ENCODE results near the gene LPAR1. TPM values are rescaled to one million over a fixed set of nuclear protein-coding genes. Genes with fewer than 3 reads are reported as not detected.
"Not testable (repeated sequence)": the region's sequence is repeated elsewhere in the genome, so short reads cannot be mapped to it uniquely, and the experiment has no call there.

The LPAR1 gene
- total RNA-seq, 1 experiment from 2014 or later, result not detected

- in situ Hi-C loops (cut with HindIII; ENCODE audit: low pct_unique_long_range_greater_than_20kb, low sequenced_read_pairs), result no loop called here
- peak; percentile 61 for DNase-seq (ENCODE audit: low read depth, low spot score)
These were observed 163.2 kb downstream of the LPAR1 start for GRCh38 chr9:110874963-110875674.

DNA sequence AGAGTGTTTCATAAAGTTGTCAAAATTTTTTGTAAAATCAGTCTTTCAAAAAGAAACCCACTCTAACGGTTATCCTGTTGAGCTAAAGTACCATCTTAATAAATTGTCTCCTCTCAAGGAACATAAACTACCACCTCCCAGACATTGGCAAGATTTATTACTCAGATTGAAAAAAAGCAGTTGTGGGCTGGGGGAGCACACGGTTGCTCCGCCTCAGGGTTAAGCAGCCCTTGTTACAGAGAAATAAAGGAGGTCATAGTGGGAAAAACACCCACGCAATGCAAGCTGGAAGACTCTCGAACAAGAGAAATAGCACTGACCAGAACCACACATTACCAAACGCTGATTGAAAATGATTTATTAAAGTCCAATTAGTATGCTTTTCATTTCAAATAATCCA lies 165.3 kb downstream of the LPAR1 start:
- in situ Hi-C loops (cut with HindIII; ENCODE audit: low pct_unique_long_range_greater_than_20kb, low sequenced_read_pairs), result no loop called here
- DNase-seq (ENCODE audit: low read depth, low spot score), result no peak

DNA sequence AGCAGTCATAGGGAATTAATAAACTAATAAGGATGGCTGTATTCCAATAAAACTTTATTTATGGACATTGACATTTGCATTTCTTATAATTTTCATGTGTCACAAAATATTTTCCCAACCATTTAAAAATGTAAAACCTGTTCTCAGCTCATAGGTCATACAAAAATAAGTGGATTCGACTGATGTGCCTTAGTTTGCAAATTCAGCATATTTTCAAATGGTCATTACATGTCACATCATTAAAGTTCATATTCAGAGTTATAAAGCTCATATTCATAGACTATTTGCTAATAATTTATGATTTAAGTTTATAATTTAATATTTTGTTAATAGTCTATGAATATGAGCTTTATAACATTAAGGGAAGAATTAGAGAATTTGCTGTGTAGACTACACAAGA lies 166.5 kb downstream of the LPAR1 start:
- DNase-seq (ENCODE audit: low read depth, low spot score), result no peak
- in situ Hi-C loops (cut with HindIII; ENCODE audit: low pct_unique_long_range_greater_than_20kb, low sequenced_read_pairs), result no loop called here

DNA sequence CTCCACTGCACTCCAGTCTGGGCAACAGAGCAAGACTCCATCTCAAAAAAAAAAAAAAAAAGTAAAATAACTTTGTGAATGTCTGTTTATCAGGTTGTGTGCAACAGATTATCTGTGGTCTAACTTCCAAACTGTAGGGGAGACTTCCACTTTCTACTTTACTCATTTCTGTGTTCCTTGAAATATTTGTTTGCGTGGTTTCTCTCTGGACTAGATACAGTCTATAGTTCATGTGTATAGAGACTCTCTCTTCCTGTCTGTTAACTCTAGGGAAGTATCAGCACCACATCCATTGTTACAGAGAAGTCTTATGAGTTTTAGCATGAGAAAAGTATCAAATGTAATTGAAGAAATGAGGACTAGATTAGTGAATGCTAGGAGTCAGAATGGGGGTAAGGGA lies 168.3 kb downstream of the LPAR1 start:
- in situ Hi-C loops (cut with HindIII; ENCODE audit: low pct_unique_long_range_greater_than_20kb, low sequenced_read_pairs), result no loop called here
- DNase-seq (ENCODE audit: low read depth, low spot score), result no peak

DNA sequence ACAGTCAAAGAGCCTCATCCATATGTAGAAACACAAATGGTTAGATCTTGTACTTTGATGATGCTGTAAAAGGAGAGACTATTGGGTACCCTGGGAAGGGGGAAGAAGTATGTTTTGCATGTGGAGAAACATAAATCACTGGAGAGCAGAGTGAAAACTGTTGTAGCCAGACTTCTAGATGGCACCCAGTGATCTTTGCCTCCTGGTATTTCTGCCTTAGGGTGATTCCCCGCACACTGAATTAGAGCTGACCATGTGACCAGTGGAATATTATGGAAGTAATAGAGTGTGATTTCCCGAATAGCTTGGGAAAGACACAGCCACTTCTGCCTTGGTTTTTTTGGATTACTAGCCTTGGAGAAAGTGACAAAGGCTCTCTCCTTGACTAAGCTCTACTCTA lies 174.3 kb downstream of the LPAR1 start:
- no peak for DNase-seq (ENCODE audit: low read depth, low spot score)
- in situ Hi-C loops (cut with HindIII; ENCODE audit: low pct_unique_long_range_greater_than_20kb, low sequenced_read_pairs), result no loop called here

- in situ Hi-C loops (cut with HindIII; ENCODE audit: low pct_unique_long_range_greater_than_20kb, low sequenced_read_pairs); DNase-seq (ENCODE audit: low read depth, low spot score): not testable (repeated sequence)
These were observed 176.7 kb downstream of the LPAR1 start for GRCh38 chr9:110861370-110862110.

DNA sequence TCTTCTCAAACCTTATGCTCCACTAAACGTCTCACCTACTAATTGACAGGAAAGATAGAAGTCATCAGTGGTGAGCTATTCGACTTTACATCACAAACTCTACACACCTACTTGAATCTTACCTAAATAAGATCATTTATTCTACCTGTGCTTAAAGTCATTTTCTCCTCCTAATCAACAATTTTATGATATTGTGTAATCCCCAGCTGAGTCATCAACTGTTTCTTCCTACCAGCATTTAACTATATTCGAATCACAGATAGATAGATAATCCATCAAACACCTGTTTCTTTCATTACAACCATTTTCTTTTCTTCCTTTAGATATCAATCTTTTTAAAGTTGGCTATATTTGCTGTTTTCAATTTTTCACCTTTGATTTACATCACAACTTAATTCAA lies 181.5 kb downstream of the LPAR1 start:
- in situ Hi-C loops (cut with HindIII; ENCODE audit: low pct_unique_long_range_greater_than_20kb, low sequenced_read_pairs), result no loop called here
- no peak for DNase-seq (ENCODE audit: low read depth, low spot score)

GRCh38 chr9:110850401-110851135 lies 187.7 kb downstream of the LPAR1 start:
- in situ Hi-C loops (cut with HindIII; ENCODE audit: low pct_unique_long_range_greater_than_20kb, low sequenced_read_pairs), result no loop called here
- peak; percentile 33 for DNase-seq (ENCODE audit: low read depth, low spot score)

DNA sequence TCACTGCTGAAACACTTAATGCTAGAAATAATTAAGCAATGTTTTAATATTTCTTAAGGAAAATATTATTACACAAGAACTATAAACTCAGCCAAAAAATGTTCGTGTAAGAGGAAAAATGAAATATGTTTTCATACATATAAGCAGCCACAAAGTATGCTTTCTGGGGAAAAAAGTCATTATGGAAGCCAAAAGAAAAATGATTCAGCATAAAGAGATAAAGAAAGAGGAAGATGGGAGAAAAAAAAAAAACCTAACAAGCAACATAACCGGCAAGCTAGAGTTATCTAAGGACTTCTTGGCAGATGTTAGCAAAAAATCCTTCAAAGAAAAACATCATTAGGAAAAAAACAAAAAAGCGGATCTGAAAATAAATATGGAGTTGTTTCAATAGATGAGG lies 190.6 kb downstream of the LPAR1 start:
- DNase-seq (ENCODE audit: low read depth, low spot score), result no peak
- in situ Hi-C loops (cut with HindIII; ENCODE audit: low pct_unique_long_range_greater_than_20kb, low sequenced_read_pairs), result no loop called here

- no peak for DNase-seq (ENCODE audit: low read depth, low spot score)
- in situ Hi-C loops (cut with HindIII; ENCODE audit: low pct_unique_long_range_greater_than_20kb, low sequenced_read_pairs), result no loop called here
These were observed 192.1 kb downstream of the LPAR1 start for GRCh38 chr9:110846215-110846614.

- in situ Hi-C loops (cut with HindIII; ENCODE audit: low pct_unique_long_range_greater_than_20kb, low sequenced_read_pairs), result no loop called here
- DNase-seq (ENCODE audit: low read depth, low spot score), result no peak
These were observed 194.1 kb downstream of the LPAR1 start for GRCh38 chr9:110844121-110844520.

- in situ Hi-C loops (cut with HindIII; ENCODE audit: low pct_unique_long_range_greater_than_20kb, low sequenced_read_pairs), result no loop called here
- DNase-seq (ENCODE audit: low read depth, low spot score), result no peak
These were observed 195.3 kb downstream of the LPAR1 start for GRCh38 chr9:110842986-110843385.

DNA sequence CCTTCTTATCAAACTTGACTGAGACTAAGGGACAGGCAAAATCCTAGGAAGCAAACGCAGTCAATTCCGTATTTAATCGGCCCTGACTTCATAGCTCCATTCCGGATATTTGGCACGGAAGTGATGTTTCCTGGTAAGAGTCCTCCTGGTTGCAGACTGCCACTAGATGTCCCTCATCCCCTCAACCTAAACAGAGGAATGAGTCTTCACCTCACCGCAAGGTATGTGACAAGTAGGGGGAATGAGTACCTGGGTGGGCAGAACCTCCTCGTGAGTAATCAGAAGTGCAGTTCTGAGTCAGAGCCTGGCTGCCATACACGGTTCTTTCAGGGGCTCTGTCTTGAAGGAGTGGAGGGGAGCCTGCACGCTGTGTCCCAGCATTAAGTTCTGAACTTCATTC lies 196.1 kb downstream of the LPAR1 start:
- DNase-seq (ENCODE audit: low read depth, low spot score), result peak; percentile 11
- in situ Hi-C loops (cut with HindIII; ENCODE audit: low pct_unique_long_range_greater_than_20kb, low sequenced_read_pairs), result no loop called here

DNA sequence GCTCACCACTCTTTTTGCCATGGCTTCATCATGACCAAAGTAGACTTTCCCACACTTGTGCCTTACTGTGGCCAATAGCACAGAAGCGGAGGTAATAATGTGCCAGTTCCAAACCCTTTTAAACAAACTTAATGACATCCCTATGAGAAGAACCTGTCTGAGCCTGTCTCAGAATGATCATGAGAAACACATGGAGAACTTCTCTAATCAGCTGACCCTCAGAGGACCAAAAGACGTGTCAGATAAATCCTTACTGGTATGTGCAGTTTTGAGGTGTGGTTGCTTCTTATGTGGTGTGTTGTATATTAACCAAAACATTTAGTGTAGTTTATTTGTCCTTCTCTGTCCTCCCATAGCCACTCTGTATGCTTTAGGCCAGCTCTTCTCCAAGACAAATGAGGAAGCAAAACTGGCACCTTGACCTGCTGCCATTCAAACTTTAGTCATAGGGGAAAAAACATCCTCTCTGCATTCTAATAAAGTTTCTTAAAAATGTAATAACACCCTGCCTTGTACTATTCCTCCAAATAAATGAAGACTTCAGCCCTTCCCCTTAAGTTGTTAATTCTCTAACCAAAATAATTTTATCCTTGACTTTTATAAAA lies 200.8 kb downstream of the LPAR1 start:
- no peak for DNase-seq (ENCODE audit: low read depth, low spot score)

GRCh38 chr9:110835859-110836271 lies 202.4 kb downstream of the LPAR1 start:
- in situ Hi-C loops (cut with HindIII; ENCODE audit: low pct_unique_long_range_greater_than_20kb, low sequenced_read_pairs), result no loop called here
- DNase-seq (ENCODE audit: low read depth, low spot score), result no peak

More for the DNA sequence above, 200.8 kb downstream of the LPAR1 start:
- in situ Hi-C loops (cut with HindIII; ENCODE audit: low pct_unique_long_range_greater_than_20kb, low sequenced_read_pairs), result no loop called here

DNA sequence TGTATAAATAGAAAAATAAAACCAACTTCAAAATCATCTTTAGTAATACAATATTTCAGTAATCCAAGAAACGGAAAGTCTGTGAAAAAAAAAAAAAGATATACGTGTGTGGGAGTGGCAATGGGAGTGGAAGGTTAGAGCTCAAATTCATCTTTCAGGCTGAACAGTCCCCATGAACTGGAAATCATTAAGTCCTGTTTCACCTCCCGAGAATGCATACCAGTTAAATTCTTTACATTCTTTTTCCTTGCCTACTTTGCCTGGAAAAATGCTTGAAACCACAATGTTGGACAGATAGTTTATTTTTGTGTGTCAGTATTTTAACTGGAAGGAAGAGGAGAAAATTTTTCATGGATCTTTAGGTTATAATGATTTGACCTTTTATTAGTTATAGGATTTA lies 202.9 kb downstream of the LPAR1 start:
- DNase-seq (ENCODE audit: low read depth, low spot score), result no peak
- in situ Hi-C loops (cut with HindIII; ENCODE audit: low pct_unique_long_range_greater_than_20kb, low sequenced_read_pairs), result no loop called here

DNA sequence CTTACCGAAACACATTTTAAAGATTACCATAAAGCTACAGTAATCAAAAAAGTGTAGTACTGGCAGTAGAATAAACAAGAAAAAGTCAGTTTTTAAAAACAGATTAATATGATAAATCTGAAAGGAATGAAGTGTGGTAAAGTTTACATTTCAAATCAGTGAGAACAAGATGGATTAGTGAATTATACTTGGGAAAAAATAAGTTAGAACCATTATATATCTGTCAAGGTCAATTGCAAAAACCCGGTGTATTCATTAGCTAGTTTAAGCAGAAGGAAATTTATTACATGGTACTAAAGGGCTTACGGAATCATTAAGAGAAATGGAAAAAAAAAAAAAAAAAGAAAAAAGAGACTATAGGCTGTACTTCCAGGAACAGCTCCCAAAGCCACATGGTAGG lies 205.3 kb downstream of the LPAR1 start:
- in situ Hi-C loops (cut with HindIII; ENCODE audit: low pct_unique_long_range_greater_than_20kb, low sequenced_read_pairs), result no loop called here
- no peak for DNase-seq (ENCODE audit: low read depth, low spot score)

- DNase-seq (ENCODE audit: low read depth, low spot score), result no peak
- in situ Hi-C loops (cut with HindIII; ENCODE audit: low pct_unique_long_range_greater_than_20kb, low sequenced_read_pairs), result no loop called here
These were observed 207.8 kb downstream of the LPAR1 start for GRCh38 chr9:110830495-110830894.

Measured in SK-MEL-5 (cell line).